Esophagus muscularis mucosa (tissue), 4 donors: ENCODE data around the gene ELOVL6. TPM values are rescaled to one million over a fixed set of nuclear protein-coding genes. Genes with fewer than 3 reads are reported as not detected.
A peak's percentile ranks its signal among the peaks of the same experiment; 100 is the strongest.

Source experiments
- DNase-seq: peaks from one replicate; pipeline ENCODE4 v3.0.0-alpha.2; 2017; ENCODE audit errors: extremely low spot score
- H3K27ac ChIP-seq, 4 donors: fragments of 200-600 bp; sonication (generic); replicated peaks in 1 of 4; 1 replicate in 3 of 4; 2 replicates in 1 of 4; pipeline ENCODE4 v1.5.1; 2016 to 2019; ENCODE audit warnings: mild to moderate bottlenecking in 1 of 4
- H3K27me3 ChIP-seq, 4 donors: fragments of 200-600 bp; sonication (generic); one replicate each; pipeline versions ENCODE4 v1.5.1 to v1.6.0; 2016 to 2019
- H3K36me3 ChIP-seq, 4 donors: fragments of 200-600 bp; sonication (generic); one replicate each; pipeline ENCODE4 v1.5.1; 2016 to 2019
- H3K4me1 ChIP-seq, 4 donors: fragments of 200-600 bp; sonication (generic); one replicate each; pipeline ENCODE4 v1.5.1; 2016 to 2019
- H3K4me3 ChIP-seq, 4 donors: fragments of 200-600 bp; sonication (generic); 1 replicate in 2 of 4; 2 replicates in 2 of 4; pipeline ENCODE4 v1.5.1; 2016 to 2019; ENCODE audit warnings: mild to moderate bottlenecking in 4 of 4, moderate library complexity in 1 of 4
- H3K9me3 ChIP-seq, 4 donors: fragments of 200-600 bp; sonication (generic); 1 replicate in 3 of 4; 2 replicates in 1 of 4; pipeline ENCODE4 v1.5.1; 2016 to 2019
- CTCF ChIP-seq, 3 experiments: fragments of 200-600 bp in 2 of 3; fragments of 450-650 bp in 1 of 3; sonication (generic) in 2 of 3; IDR thresholded peaks; one replicate each; pipeline ENCODE4 v1.5.1; 2017 to 2019; ENCODE audit warnings: antibody characterized with exemption in 3 of 3, mild to moderate bottlenecking in 2 of 3, moderate library complexity in 1 of 3
- EP300 ChIP-seq: sonication (generic); formaldehyde crosslinking; IDR thresholded peaks from one replicate; pipeline ENCODE4 v1.6.1; 2017; ENCODE audit warnings: antibody characterized with exemption
- POLR2A ChIP-seq: fragments of 450-650 bp; IDR thresholded peaks from one replicate; pipeline ENCODE4 v1.6.1; 2017; ENCODE audit warnings: antibody characterized with exemption, moderate library complexity, mild to moderate bottlenecking, low read depth
- POLR2AphosphoS5 ChIP-seq, 2 donors: sonication (generic); formaldehyde crosslinking; IDR thresholded peaks; one replicate each; pipeline ENCODE4 v1.6.1; 2017; ENCODE audit warnings: antibody characterized with exemption in 2 of 2
- WGBS: methylation state at CpG from one replicate; pipeline ENCODE4 v1.1.5; 2018; 5-methylcytosine and 5-hydroxymethylcytosine counted together
- intact Hi-C: fragments of 100-400 bp; cut with DNase I; formaldehyde crosslinking; loops from one replicate; pipeline ENCODE4 v1.15.1; 2023
- total RNA-seq, 4 donors: library from RNA; depleted of rRNA; stranded (reverse); fragments of >200 nt; gene quantifications; one replicate each; pipeline versions ENCODE4 v1.1.0 to v1.2.1, GENCODE V29; 2016

ELOVL6 gene
- total RNA-seq, 4 donors from 2014 or later = 1.7 to 3.1 (median 2.3) TPM

- Histone ChIP-seq H3K9me3 (no peaks in the 10 kb centered on the region), H3K4me1 (no peaks in the 10 kb centered on the region), H3K27ac (no peak overlapping the region), H3K36me3 (no peaks in the 10 kb centered on the region), H3K27me3 (no peaks in the 10 kb centered on the region), H3K4me3 (no peak overlapping the region)
- intact Hi-C loops = no loop called here
- WGBS = 78% methylated on average over 1 of the region's 1 CpG
- TF ChIP-seq CTCF (IDR thresholded peaks at IDR 0.05) (no peak), POLR2AphosphoS5 (IDR thresholded peaks at IDR 0.05) (no peak), POLR2A (no peak), EP300 (no peak)
- peak; percentile 12 for DNase-seq
Measured at GRCh38 chr4:110025056-110025455, 173.4 kb downstream of the ELOVL6 start.

GRCh38 chr4:110022457-110022856 lies 176.0 kb downstream of the ELOVL6 start:
- H3K36me3 ChIP-seq = no peaks in the 10 kb centered on the region
- no peaks in the 10 kb centered on the region for H3K27me3 ChIP-seq
- DNase-seq = peak; percentile 26
- TF ChIP-seq POLR2AphosphoS5 (IDR thresholded peaks at IDR 0.05) (no peak), EP300 (no peak), CTCF (IDR thresholded peaks at IDR 0.05) (no peak), POLR2A (no peak)
- 96% methylated on average over 4 of the region's 4 CpGs for WGBS
- no peaks in the 10 kb centered on the region for H3K9me3 ChIP-seq
- intact Hi-C loops = no loop called here
- H3K4me1 ChIP-seq = no peaks in the 10 kb centered on the region
- no peak overlapping the region for H3K4me3 ChIP-seq
- no peak overlapping the region for H3K27ac ChIP-seq

GRCh38 chr4:110020646-110021443 lies 177.6 kb downstream of the ELOVL6 start:
- Histone ChIP-seq H3K27me3 (no peaks in the 10 kb centered on the region), H3K36me3 (no peaks in the 10 kb centered on the region), H3K4me3 (no peak overlapping the region), H3K27ac (no peak overlapping the region), H3K4me1 (no peaks in the 10 kb centered on the region), H3K9me3 (no peaks in the 10 kb centered on the region)
- WGBS = 71% methylated on average over 4 of the region's 4 CpGs
- TF ChIP-seq POLR2AphosphoS5 (IDR thresholded peaks at IDR 0.05) = no peak
- TF ChIP-seq POLR2A = no peak
- TF ChIP-seq EP300 = no peak
- no peak for TF ChIP-seq CTCF (IDR thresholded peaks at IDR 0.05)
- intact Hi-C loops = no loop called here
- no peak for DNase-seq

- Histone ChIP-seq H3K27ac (no peak overlapping the region), H3K4me1 (no peaks in the 10 kb centered on the region), H3K9me3 (no peaks in the 10 kb centered on the region), H3K4me3 (no peak overlapping the region), H3K27me3 (no peaks in the 10 kb centered on the region), H3K36me3 (no peaks in the 10 kb centered on the region)
- no peak for TF ChIP-seq CTCF (IDR thresholded peaks at IDR 0.05)
- TF ChIP-seq EP300 = no peak
- no peak for TF ChIP-seq POLR2AphosphoS5 (IDR thresholded peaks at IDR 0.05)
- TF ChIP-seq POLR2A = no peak
- WGBS = 62% methylated on average over 5 of the region's 5 CpGs
- peak; percentile 45 for DNase-seq
- intact Hi-C loops = no loop called here
Measured at GRCh38 chr4:110020139-110020538, 178.3 kb downstream of the ELOVL6 start.

- intact Hi-C loops = no loop called here
- Histone ChIP-seq H3K9me3 (no peaks in the 10 kb centered on the region), H3K4me1 (no peaks in the 10 kb centered on the region), H3K4me3 (no peak overlapping the region), H3K27ac (no peak overlapping the region), H3K36me3 (no peaks in the 10 kb centered on the region), H3K27me3 (no peaks in the 10 kb centered on the region)
- TF ChIP-seq CTCF (IDR thresholded peaks at IDR 0.05) (no peak), POLR2A (no peak), POLR2AphosphoS5 (IDR thresholded peaks at IDR 0.05) (no peak), EP300 (no peak)
- 90% methylated on average over 3 of the region's 3 CpGs for WGBS
- peak; percentile 19 for DNase-seq
Measured at GRCh38 chr4:110019153-110019552, 179.3 kb downstream of the ELOVL6 start.
